ENCODE data around the gene WDFY1. TPM values are rescaled to one million over a fixed set of nuclear protein-coding genes. Genes with fewer than 3 reads are reported as not detected.

WDFY1 gene
- total RNA-seq, 2 experiments from 2014 or later, result 20.8 to 23.1 TPM

DNA sequence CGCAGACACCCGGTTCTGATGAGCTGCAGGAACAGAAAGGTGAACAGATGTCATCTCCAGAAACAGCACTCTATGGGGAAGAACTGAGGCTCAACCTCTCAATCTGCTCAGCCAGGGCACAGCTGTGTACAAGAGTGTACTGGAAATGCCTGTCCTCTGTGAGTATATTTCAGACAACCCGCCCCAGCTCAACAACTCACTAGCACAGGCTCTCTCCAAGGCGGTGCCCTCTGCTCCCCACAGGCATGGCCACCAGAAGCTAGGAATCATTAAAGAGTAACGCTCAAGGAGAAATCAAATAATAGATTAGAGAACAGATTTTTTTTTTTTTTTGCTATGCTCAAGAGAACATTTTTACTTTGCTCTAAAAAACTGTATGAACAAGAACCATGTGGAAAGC lies 43.8 kb downstream of the WDFY1 start:
- H3K4me3 Mint-ChIP-seq, result no peak overlapping the region
- H3K36me3 Mint-ChIP-seq (ENCODE audit: low read depth), result peaks cover 36% of the 10 kb centered on the region
- DNase-seq, result no peak
- no peak overlapping the region for H3K27ac Mint-ChIP-seq
- TF ChIP-seq, protein P1, sequence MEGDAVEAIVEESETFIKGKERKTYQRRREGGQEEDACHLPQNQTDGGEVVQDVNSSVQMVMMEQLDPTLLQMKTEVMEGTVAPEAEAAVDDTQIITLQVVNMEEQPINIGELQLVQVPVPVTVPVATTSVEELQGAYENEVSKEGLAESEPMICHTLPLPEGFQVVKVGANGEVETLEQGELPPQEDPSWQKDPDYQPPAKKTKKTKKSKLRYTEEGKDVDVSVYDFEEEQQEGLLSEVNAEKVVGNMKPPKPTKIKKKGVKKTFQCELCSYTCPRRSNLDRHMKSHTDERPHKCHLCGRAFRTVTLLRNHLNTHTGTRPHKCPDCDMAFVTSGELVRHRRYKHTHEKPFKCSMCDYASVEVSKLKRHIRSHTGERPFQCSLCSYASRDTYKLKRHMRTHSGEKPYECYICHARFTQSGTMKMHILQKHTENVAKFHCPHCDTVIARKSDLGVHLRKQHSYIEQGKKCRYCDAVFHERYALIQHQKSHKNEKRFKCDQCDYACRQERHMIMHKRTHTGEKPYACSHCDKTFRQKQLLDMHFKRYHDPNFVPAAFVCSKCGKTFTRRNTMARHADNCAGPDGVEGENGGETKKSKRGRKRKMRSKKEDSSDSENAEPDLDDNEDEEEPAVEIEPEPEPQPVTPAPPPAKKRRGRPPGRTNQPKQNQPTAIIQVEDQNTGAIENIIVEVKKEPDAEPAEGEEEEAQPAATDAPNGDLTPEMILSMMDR (IDR thresholded peaks at IDR 0.05), result no peak
- H3K4me1 Mint-ChIP-seq (ENCODE audit: low read depth), result peaks cover 15% of the 10 kb centered on the region
- intact Hi-C loops (cut with micrococcal nuclease), result no loop called here
- no peaks in the 10 kb centered on the region for H3K27me3 Mint-ChIP-seq
- ChIA-PET POLR2A (interaction anchor here (1.2 kb wide), 1 partner anchor 9 kb away, joined by 3 read pairs; no protein-coding TSS in a partner anchor), CTCF (interaction anchor here (1.2 to 1.8 kb wide), 2 partner anchors 11 to 19 kb away, joined by 4 read pairs; no protein-coding TSS in a partner anchor)
- H3K9me3 Mint-ChIP-seq, result no peaks in the 10 kb centered on the region
- ATAC-seq, result no peak

DNA sequence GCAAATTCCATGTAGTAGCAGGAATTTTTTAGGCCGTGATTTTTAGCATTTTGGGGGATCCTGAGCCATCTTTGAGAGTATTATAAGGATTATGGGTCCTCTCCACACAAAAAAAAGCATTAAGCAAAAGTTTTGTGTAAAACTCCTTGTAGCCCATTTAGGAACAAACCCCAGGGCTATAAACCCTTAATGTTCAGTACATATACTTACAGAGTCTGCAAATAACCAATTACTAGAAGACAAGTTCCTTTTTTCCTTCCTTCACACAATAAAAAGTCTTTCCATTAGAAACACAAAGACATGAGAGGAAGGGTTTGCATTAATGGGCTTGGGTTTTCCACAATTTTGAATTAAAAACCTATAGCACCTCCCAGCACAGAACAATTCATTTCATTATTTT lies 44.6 kb downstream of the WDFY1 start:
- H3K27me3 Mint-ChIP-seq, result no peaks in the 10 kb centered on the region
- intact Hi-C loops (cut with micrococcal nuclease), result no loop called here
- POLR2A ChIA-PET, result no interaction called here
- no peak overlapping the region for H3K27ac Mint-ChIP-seq
- TF ChIP-seq, protein P1 (IDR thresholded peaks at IDR 0.05), result no peak
- no peak for DNase-seq
- H3K36me3 Mint-ChIP-seq (ENCODE audit: low read depth), result peaks cover 39% of the 10 kb centered on the region
- H3K4me3 Mint-ChIP-seq, result no peak overlapping the region
- CTCF ChIA-PET, result no interaction called here
- H3K4me1 Mint-ChIP-seq (ENCODE audit: low read depth), result peaks cover 19% of the 10 kb centered on the region
- no peaks in the 10 kb centered on the region for H3K9me3 Mint-ChIP-seq
- no peak for ATAC-seq

DNA sequence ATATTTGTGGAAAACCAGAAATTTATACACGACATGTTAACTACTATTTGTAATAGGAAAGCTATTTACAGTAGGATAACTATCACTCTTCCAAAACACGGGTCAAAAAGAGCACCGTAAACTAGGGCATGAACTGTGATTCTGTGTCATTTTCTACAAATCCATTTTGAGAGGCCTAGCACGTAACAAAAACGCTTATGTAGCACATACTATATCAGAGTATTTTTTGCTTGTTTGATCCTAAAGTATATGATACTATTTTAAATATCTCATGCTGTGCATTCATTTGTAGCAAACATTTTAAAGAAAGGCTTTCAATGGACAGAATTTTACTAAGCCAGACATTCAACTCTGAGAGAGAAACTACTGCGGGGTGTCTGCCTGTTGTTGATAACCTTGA lies 45.1 kb downstream of the WDFY1 start:
- H3K27me3 Mint-ChIP-seq, result no peaks in the 10 kb centered on the region
- no peak for ATAC-seq
- intact Hi-C loops (cut with micrococcal nuclease), result no loop called here
- TF ChIP-seq, protein P1 (IDR thresholded peaks at IDR 0.05), result no peak
- no peak overlapping the region for H3K4me3 Mint-ChIP-seq
- ChIA-PET POLR2A (no interaction called here), CTCF (interaction anchor here (1.2 kb wide), 1 partner anchor 70 kb away, joined by 5 read pairs; no protein-coding TSS in a partner anchor)
- H3K27ac Mint-ChIP-seq, result no peak overlapping the region
- no peaks in the 10 kb centered on the region for H3K9me3 Mint-ChIP-seq
- no peak for DNase-seq
- H3K36me3 Mint-ChIP-seq (ENCODE audit: low read depth), result peaks cover 42% of the 10 kb centered on the region
- peaks cover 21% of the 10 kb centered on the region for H3K4me1 Mint-ChIP-seq (ENCODE audit: low read depth)

DNA sequence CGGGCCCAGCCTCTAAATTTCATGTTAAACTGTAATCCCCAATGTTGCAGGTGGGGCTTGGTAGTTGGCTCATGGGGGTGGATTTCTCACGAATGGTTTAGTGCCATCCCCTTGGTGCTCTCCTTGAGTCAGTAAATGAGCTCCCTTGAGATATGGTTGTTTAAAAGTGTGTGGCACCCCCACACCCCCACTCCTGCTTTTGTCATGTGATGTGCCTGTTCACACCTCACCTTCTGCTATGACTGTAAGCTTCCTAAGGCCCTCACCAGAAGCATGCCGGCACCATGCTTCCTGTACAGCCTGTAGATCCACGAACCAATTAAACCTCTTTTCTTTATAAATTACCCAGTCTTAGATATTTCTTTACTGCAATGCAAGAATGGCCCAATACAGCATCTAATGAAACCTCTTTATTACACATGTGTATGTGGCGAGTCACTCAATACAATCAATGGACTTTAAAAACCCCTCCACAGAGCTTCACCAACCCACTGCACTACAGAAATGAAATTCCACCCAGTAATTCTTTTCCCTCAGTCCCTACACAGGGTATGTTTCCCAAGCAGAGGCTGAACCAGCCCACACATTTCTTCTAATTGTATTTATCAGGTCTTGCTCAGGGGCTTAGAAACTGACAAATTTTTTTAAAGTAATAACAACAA lies 47.3 kb downstream of the WDFY1 start:
- peak; percentile 24 for DNase-seq
- Mint-ChIP-seq H3K9me3 (no peaks in the 10 kb centered on the region), H3K27me3 (no peaks in the 10 kb centered on the region), H3K27ac (peak overlapping the region; percentile 5), H3K4me3 (no peak overlapping the region), H3K36me3 (ENCODE audit: low read depth) (peaks cover 50% of the 10 kb centered on the region), H3K4me1 (ENCODE audit: low read depth) (peaks cover 21% of the 10 kb centered on the region)
- TF ChIP-seq, protein P1 (IDR thresholded peaks at IDR 0.05), result no peak
- peak; percentile 22 for ATAC-seq
- ChIA-PET POLR2A (interaction anchor here (0.6 to 1.1 kb wide), 2 partner anchors 52 to 436 kb away, joined by 3 read pairs; no protein-coding TSS in a partner anchor), CTCF (interaction anchor here (1.0 to 1.2 kb wide), 2 partner anchors 10 to 17 kb away, joined by 3 read pairs; no protein-coding TSS in a partner anchor)
- intact Hi-C loops (cut with micrococcal nuclease), result no loop called here

DNA sequence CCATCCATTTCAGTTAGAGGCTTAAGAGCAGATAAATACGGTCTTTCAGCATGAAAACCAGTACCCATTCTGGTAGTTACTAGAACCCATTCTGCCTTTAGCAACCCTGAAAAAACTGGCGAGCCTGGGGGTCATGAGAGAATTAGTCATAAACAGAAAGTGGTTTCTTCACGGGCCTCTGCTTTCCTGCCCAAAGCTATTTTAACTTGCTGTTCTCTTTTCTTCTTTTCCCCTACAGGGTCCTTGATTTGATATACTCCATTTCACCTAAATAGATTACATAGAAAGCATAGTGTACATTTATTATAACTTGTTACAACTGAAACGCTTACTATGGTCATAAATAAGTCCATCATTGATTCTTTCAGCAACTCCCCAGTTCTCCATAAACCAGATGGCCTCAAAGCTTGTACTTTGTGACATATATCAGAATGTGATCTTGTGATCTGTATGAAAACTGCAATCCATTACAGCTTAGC lies 48.3 kb downstream of the WDFY1 start:
- DNase-seq (peak; percentile 45), ATAC-seq (peak; percentile 66)
- Mint-ChIP-seq H3K27me3 (no peaks in the 10 kb centered on the region), H3K27ac (peak overlapping the region; percentile 69), H3K4me3 (no peak overlapping the region), H3K9me3 (no peaks in the 10 kb centered on the region), H3K36me3 (ENCODE audit: low read depth) (peaks cover 52% of the 10 kb centered on the region), H3K4me1 (ENCODE audit: low read depth) (peaks cover 21% of the 10 kb centered on the region)
- TF ChIP-seq, protein P1 (IDR thresholded peaks at IDR 0.05), result no peak
- POLR2A ChIA-PET, result interaction anchor here (1.1 kb wide), 1 partner anchor 53 kb away, joined by 3 read pairs; no protein-coding TSS in a partner anchor
- CTCF ChIA-PET, result interaction anchor here (0.9 to 1.6 kb wide), 5 partner anchors 11 to 388 kb away, joined by 3 to 5 read pairs (median 4); no protein-coding TSS in a partner anchor
- intact Hi-C loops (cut with micrococcal nuclease), result no loop called here
